H1 (cell line): ENCODE data around the gene SPOCK1. TPM values are rescaled to one million over a fixed set of nuclear protein-coding genes. Genes with fewer than 3 reads are reported as not detected.

Experiments
- CBX8 ChIP-seq: fragments of 300-800, 300-1000 bp; sonication (generic); IDR thresholded peaks from 2 replicates; pipeline ENCODE4 v1.7.1; 2016; ENCODE audit warnings: low read depth, low read length, borderline replicate concordance
- EGR1 ChIP-seq: IDR thresholded peaks from 2 replicates; pipeline ENCODE4 v1.6.1; 2011; ENCODE audit warnings: low read depth, low read length, borderline replicate concordance
- GTF2F1 ChIP-seq: IDR thresholded peaks from 2 replicates; pipeline ENCODE4 v1.6.1; 2012; ENCODE audit warnings: low read depth, low read length, improper control_type of control experiment, borderline replicate concordance
- JUN ChIP-seq: IDR thresholded peaks from 2 replicates; pipeline ENCODE4 v1.6.1; 2011; ENCODE audit warnings: low read depth, mild to moderate bottlenecking, improper control_type of control experiment, low read length
- MAX ChIP-seq: IDR thresholded peaks from 2 replicates; pipeline ENCODE4 v1.6.1; 2012; ENCODE audit warnings: inconsistent platforms
- NRF1 ChIP-seq: IDR thresholded peaks from 2 replicates; pipeline ENCODE4 v1.6.1; 2011; ENCODE audit warnings: mild to moderate bottlenecking, low read depth, low read length, improper control_type of control experiment
- polyA plus RNA-seq, 7 experiments: library from polyadenylated mRNA; depleted of rRNA in 3 of 7; stranded (reverse) in 5 of 7; unstranded in 2 of 7; fragments of >200 nt in 5 of 7; fragments of 200-250 nt in 2 of 7; gene quantifications; 1 replicate in 5 of 7; 2 replicates in 1 of 7; 4 replicates in 1 of 7; pipeline versions ENCODE4 v1.2.1 to v1.2.3, GENCODE V29; 2011 to 2013; ENCODE audit warnings: missing spikeins in 2 of 7, mixed read lengths in 2 of 7
- total RNA-seq: library from RNA; stranded (reverse); fragmentation: NEBNext Ultra II Directional; extraction: Animal tissue kit (Norgen Biotek cat#: 25700); gene quantifications from 2 replicates; pipeline ENCODE4 v1.2.1, GENCODE V29; 2021
- TF ChIP-seq, protein P1 (sequence below): IDR thresholded peaks from 2 replicates; pipeline ENCODE4 v1.6.1; 2011; ENCODE audit warnings: low read length, improper control_type of control experiment

The SPOCK1 gene
- total and polyA plus RNA-seq, 2 of the 8 experiments (the other 6 are each of a cell fraction or from before 2014, with no cell fraction given): 6.9 to 18.1 TPM

DNA sequence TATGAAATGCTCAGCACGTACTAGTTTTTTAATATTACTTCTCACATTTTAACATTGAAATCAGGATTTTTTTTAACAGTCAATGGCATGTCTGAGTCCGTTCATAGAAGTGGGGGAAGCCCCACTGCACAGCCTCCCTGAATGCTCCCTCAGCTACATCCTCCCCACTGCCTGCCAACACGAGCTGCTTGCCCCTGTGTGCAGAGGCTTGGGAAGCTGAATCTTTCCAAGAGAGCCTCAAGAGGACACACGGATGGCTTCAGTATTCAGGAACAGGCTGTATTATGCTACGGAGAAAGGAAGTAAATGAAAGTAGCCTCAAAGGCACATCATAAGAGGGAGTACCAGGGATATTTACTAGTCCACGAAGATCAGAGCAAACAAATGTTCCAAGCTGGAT, 248.7 kb downstream of the SPOCK1 start (continued):
- TF ChIP-seq, protein P1, sequence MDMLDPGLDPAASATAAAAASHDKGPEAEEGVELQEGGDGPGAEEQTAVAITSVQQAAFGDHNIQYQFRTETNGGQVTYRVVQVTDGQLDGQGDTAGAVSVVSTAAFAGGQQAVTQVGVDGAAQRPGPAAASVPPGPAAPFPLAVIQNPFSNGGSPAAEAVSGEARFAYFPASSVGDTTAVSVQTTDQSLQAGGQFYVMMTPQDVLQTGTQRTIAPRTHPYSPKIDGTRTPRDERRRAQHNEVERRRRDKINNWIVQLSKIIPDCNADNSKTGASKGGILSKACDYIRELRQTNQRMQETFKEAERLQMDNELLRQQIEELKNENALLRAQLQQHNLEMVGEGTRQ: no peak
- TF ChIP-seq CBX8 (no peak), MAX (no peak), EGR1 (no peak), JUN (no peak), NRF1 (no peak), GTF2F1 (no peak)
